GM21737 (cell line): Measurements from ENCODE around the gene COL9A1.

Source experiments
- ATAC-seq: cut with Tn5 transposase; IDR thresholded peaks from one replicate; pipeline ENCODE4 v1.9.1; 2021; ENCODE audit warnings: mild to moderate bottlenecking, moderate library complexity; ENCODE audit not compliant: unreplicated experiment

COL9A1 gene

GRCh38 chr6:70236343-70236742 is 66.5 kb downstream of the COL9A1 start:
- no peak for ATAC-seq

GRCh38 chr6:70234561-70235236 is 68.2 kb downstream of the COL9A1 start:
- no peak for ATAC-seq

GRCh38 chr6:70231311-70231710 is 71.6 kb downstream of the COL9A1 start:
- ATAC-seq, result no peak

- no peak for ATAC-seq
Observed at GRCh38 chr6:70225055-70225454, 77.8 kb downstream of the COL9A1 start.

GRCh38 chr6:70222439-70222749 is 80.5 kb downstream of the COL9A1 start:
- no peak for ATAC-seq

- no peak for ATAC-seq
Observed at GRCh38 chr6:70221715-70222438, 81.0 kb downstream of the COL9A1 start.

- ATAC-seq, result no peak
Observed at GRCh38 chr6:70221025-70221714, 81.7 kb downstream of the COL9A1 start.

GRCh38 chr6:70219943-70220613 is 82.8 kb downstream of the COL9A1 start:
- no peak for ATAC-seq

- ATAC-seq, result no peak
Observed at GRCh38 chr6:70216767-70217166, 86.1 kb downstream of the COL9A1 start.

GRCh38 chr6:70215460-70216108 is 87.3 kb downstream of the COL9A1 start:
- ATAC-seq, result no peak

- ATAC-seq, result no peak
Observed at GRCh38 chr6:70210462-70210861, 92.4 kb downstream of the COL9A1 start.

GRCh38 chr6:70208235-70208790 is 94.6 kb downstream of the COL9A1 start:
- ATAC-seq, result no peak

GRCh38 chr6:70198785-70199184 is 104.1 kb downstream of the COL9A1 start:
- ATAC-seq, result no peak

- ATAC-seq, result no peak
Observed at GRCh38 chr6:70196531-70196930, 106.4 kb downstream of the COL9A1 start.

- no peak for ATAC-seq
Observed at GRCh38 chr6:70194421-70194820, 108.5 kb downstream of the COL9A1 start.

- no peak for ATAC-seq
Observed at GRCh38 chr6:70188202-70188601, 114.7 kb downstream of the COL9A1 start.

- no peak for ATAC-seq
Observed at GRCh38 chr6:70186461-70186860, 116.4 kb downstream of the COL9A1 start.

- ATAC-seq, result no peak
Observed at GRCh38 chr6:70184723-70185122, 118.2 kb downstream of the COL9A1 start.

- no peak for ATAC-seq
Observed at GRCh38 chr6:70183538-70183937, 119.3 kb downstream of the COL9A1 start.

- no peak for ATAC-seq
Observed at GRCh38 chr6:70180901-70181599, 121.8 kb downstream of the COL9A1 start.
